Subcutaneous adipose tissue (tissue), 4 donors: ENCODE data around the gene STOML2. TPM values are rescaled to one million over a fixed set of nuclear protein-coding genes. Genes with fewer than 3 reads are reported as not detected.

ENCODE experiments used
- total RNA-seq, 4 donors: library from RNA; depleted of rRNA; stranded (reverse); fragments of >200 nt; gene quantifications; one replicate each; pipeline ENCODE4 v1.1.0, GENCODE V29; 2016
- TF ChIP-seq, protein P1 (sequence below): fragments of 450-650 bp; IDR thresholded peaks from one replicate; pipeline ENCODE4 v1.5.1; 2016; ENCODE audit warnings: low read depth, mild to moderate bottlenecking, control low read depth, antibody characterized with exemption, moderate library complexity

Gene STOML2
- total RNA-seq, 4 donors from 2014 or later: 62.7 to 81.2 (median 68.1) TPM

DNA sequence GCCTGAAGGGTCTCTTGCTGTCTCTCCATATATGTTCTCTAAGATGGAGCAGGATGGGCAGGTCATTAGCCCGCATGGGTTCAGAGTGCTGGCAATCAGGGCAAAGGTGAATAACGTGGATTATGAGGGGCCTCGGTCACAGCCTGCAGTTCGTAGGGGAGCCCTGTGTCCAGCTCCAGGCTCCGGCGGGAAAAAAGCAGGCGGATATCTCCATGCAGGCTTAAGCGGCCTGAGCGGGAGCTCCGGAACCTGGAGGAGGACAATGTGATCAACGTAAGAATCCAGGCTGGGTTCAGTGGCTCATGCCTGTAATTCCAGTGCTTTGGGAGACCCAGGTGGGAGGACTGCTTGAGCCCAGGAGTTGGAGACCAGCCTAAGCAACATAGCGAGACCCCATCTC lies 2.2 kb upstream of the STOML2 start:
- TF ChIP-seq, protein P1, sequence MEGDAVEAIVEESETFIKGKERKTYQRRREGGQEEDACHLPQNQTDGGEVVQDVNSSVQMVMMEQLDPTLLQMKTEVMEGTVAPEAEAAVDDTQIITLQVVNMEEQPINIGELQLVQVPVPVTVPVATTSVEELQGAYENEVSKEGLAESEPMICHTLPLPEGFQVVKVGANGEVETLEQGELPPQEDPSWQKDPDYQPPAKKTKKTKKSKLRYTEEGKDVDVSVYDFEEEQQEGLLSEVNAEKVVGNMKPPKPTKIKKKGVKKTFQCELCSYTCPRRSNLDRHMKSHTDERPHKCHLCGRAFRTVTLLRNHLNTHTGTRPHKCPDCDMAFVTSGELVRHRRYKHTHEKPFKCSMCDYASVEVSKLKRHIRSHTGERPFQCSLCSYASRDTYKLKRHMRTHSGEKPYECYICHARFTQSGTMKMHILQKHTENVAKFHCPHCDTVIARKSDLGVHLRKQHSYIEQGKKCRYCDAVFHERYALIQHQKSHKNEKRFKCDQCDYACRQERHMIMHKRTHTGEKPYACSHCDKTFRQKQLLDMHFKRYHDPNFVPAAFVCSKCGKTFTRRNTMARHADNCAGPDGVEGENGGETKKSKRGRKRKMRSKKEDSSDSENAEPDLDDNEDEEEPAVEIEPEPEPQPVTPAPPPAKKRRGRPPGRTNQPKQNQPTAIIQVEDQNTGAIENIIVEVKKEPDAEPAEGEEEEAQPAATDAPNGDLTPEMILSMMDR: no peak

- TF ChIP-seq, protein P1: no peak
Observed at GRCh38 chr9:35104586-35104985, 1.7 kb upstream of the STOML2 start.

GRCh38 chr9:35103660-35104191 lies 795 bp upstream of the STOML2 start:
- TF ChIP-seq, protein P1: no peak

DNA sequence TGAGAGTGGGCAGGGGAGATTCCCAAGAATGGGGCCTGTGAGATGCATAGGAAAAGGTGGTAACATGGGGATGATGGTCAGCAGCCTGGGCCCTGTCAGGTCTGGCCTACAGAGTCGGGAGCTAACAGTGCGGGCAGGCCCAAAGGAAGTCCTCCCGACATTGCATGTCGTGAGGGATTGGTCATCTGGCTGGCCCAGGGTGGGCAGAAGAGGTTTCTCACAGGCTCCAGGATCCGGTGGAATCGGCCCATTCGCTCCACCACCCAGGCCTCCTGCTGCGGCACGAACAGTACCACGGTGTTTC lies 514 bp downstream of the STOML2 start:
- TF ChIP-seq, protein P1: no peak

DNA sequence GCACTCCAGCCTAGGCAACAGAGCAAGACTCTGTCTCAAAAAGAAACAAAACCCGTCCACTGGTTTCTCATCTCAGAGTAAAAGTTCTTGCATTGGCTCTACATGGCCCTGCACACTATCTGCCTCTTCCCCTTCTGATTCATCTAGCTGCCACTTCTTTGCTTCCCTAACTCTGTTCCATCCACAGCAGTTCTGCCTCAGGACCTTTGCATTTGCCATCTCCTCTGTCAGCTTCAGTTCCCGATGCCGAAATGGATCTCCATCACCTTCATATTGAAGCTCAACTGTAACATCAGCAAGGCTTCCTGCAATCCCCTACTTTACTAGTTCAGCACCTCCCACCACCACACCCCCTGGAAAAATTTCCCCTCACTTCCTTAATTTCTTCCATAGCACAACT lies 5.4 kb downstream of the STOML2 start:
- TF ChIP-seq, protein P1: no peak

GRCh38 chr9:35096035-35096849 lies 6.7 kb downstream of the STOML2 start, which contains the start of gene PIGO:
Gene PIGO (minus strand): TSS chr9:35096591. CDS start chr9:35095565, 1,026 bp downstream.
- TF ChIP-seq, protein P1: no peak

GRCh38 chr9:35091536-35091935 lies 11.4 kb downstream of the STOML2 start:
- TF ChIP-seq, protein P1: no peak
